Measurements from ENCODE around the gene TIMD4. TPM values are rescaled to one million over a fixed set of nuclear protein-coding genes. Genes with fewer than 3 reads are reported as not detected.
"Not testable (repeated sequence)": the region's sequence is repeated elsewhere in the genome, so short reads cannot be mapped to it uniquely, and the experiment has no call there.

TIMD4 gene
- total and polyA plus RNA-seq, 7 donors = 0.03 to 0.21 (median 0.12) TPM; not detected in 3

DNA sequence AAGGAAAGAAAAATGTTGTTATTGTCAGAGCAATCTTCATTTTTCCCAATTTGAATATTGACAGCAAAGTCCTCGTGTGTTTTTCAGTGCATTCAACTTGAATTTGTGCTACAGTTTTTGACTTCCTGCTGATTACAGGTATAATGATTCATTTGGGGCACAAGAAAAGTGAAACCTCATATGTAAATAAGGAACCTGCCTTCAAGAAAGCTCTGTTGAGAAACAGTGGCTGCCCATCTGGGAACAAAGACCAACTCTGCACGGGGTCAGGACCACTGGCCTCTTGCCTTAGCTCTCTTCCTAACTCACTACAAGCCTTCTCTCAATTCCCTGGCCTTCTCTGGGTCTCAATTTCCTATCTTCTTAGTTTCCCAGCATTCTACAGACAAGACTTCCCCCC, 21.0 kb downstream of the TIMD4 start:
- Histone ChIP-seq H3K27ac (no peak overlapping the region), H3K36me3 (ENCODE audit: insufficient read depth in 1 of 2, low read depth in 1 of 2) (no peaks in the 10 kb centered on the region), H3K9me3 (no peaks in the 10 kb centered on the region), H3K4me1 (no peaks in the 10 kb centered on the region), H3K27me3 (ENCODE audit: insufficient read depth in 3 of 3, low read length in 2 of 3) (no peaks in the 10 kb centered on the region), H3K4me3 (no peak overlapping the region)
- ATAC-seq = no peak
- DNase-seq = no peak
- intact Hi-C loops (cut with DNase I) = no loop called here
- 47 to 57% (median 53%) methylated on average over 2 of the region's 2 CpGs for WGBS, 3 donors
- TF ChIP-seq CTCF (IDR thresholded peaks at IDR 0.05) = no peak

DNA sequence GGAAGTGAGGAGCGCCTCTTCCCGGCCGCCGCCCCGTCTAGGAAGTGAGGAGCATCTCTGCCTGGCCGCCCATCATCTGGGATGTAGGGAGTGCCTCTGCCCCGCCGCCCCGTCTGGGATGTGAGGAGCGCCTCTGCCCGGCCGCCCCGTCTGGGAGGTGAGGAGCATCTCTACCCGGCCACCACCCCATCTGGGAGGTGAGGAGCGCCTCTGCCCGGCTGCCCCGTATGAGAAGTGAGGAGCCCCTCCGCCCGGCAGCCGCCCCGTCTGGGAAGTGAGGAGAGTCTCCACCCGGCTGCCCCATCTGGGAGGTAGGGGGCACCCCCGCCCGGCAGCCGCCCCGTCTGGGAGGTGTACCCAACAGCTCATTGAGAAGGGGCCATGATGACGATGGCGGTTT, 22.6 kb downstream of the TIMD4 start:
- H3K27me3 ChIP-seq (ENCODE audit: insufficient read depth in 3 of 3, low read length in 2 of 3); H3K4me1 ChIP-seq; H3K4me3 ChIP-seq; intact Hi-C loops (cut with DNase I); H3K9me3 ChIP-seq; H3K36me3 ChIP-seq (ENCODE audit: insufficient read depth in 1 of 2, low read depth in 1 of 2); DNase-seq; ATAC-seq; H3K27ac ChIP-seq: not testable (repeated sequence)
- WGBS, 3 donors = 97 to 98% (median 97%) methylated on average over 20 to 28 of the region's 28 CpGs

GRCh38 chr5:156936972-156937371, 26.1 kb downstream of the TIMD4 start:
- ATAC-seq = no peak
- intact Hi-C loops (cut with DNase I) = loop anchor here in 1 of 2 donors (10.0 kb wide), 1 partner anchor 252 kb away; no protein-coding TSS in a partner anchor
- Histone ChIP-seq H3K4me3 (no peak overlapping the region), H3K27me3 (ENCODE audit: insufficient read depth in 3 of 3, low read length in 2 of 3) (no peaks in the 10 kb centered on the region), H3K9me3 (no peaks in the 10 kb centered on the region), H3K27ac (no peak overlapping the region), H3K36me3 (ENCODE audit: insufficient read depth in 1 of 2, low read depth in 1 of 2) (no peaks in the 10 kb centered on the region), H3K4me1 (no peaks in the 10 kb centered on the region)
- TF ChIP-seq CTCF (IDR thresholded peaks at IDR 0.05) = no peak
- WGBS, 3 donors = 68 to 73% (median 73%) methylated on average over 2 of the region's 2 CpGs
- DNase-seq = no peak

GRCh38 chr5:156934450-156935211, 28.4 kb downstream of the TIMD4 start:
- no peak for ATAC-seq
- peak; percentile 44 for TF ChIP-seq CTCF (IDR thresholded peaks at IDR 0.05)
- Histone ChIP-seq H3K4me3 (no peak overlapping the region), H3K36me3 (ENCODE audit: insufficient read depth in 1 of 2, low read depth in 1 of 2) (no peaks in the 10 kb centered on the region), H3K9me3 (no peaks in the 10 kb centered on the region), H3K27ac (no peak overlapping the region), H3K27me3 (ENCODE audit: insufficient read depth in 3 of 3, low read length in 2 of 3) (no peaks in the 10 kb centered on the region), H3K4me1 (no peaks in the 10 kb centered on the region)
- 58 to 60% (median 60%) methylated on average over 9 of the region's 9 CpGs for WGBS, 3 donors
- intact Hi-C loops (cut with DNase I) = loop anchor here in 1 of 2 donors (10.0 kb wide), 1 partner anchor 250 kb away; no protein-coding TSS in a partner anchor
- DNase-seq = no peak

DNA sequence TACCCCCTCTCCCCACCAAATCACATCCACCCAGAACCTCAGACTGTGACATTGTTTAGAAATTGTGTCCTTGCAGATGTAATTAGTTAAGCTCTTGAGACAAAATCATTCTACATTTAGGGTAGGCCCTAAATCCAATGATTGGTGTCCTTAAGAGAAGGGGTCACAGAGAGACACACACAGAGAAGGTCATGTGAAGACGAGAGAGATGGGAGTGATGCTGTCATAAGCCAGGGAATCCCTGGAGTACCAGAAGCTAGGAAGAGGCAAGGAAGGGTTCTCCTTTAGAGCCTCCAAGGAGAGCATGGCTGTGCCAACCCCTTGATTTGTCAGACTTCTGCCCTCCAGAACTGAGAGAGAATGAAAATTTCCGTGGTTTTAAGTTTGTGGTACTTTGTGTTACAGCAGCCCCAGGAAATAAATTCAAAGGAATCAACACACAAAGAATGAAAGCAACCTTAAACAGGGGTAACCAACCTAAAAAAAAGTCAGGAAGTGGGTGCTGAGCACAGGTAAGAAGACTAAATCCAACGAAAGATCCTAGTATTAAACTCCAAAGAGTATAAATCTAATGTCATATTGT, 33.6 kb downstream of the TIMD4 start:
- no peaks in the 10 kb centered on the region for H3K9me3 ChIP-seq
- no peak overlapping the region for H3K4me3 ChIP-seq
- DNase-seq (no peak), ATAC-seq (no peak)
- H3K27me3 ChIP-seq (ENCODE audit: insufficient read depth in 3 of 3, low read length in 2 of 3) = peaks cover 0 to 2% (median 0%) of the 10 kb centered on the region in 3 donors
- H3K27ac ChIP-seq = no peak overlapping the region
- no peaks in the 10 kb centered on the region for H3K36me3 ChIP-seq (ENCODE audit: insufficient read depth in 1 of 2, low read depth in 1 of 2)
- intact Hi-C loops (cut with DNase I) = no loop called here
- H3K4me1 ChIP-seq = no peaks in the 10 kb centered on the region
- no peak for TF ChIP-seq CTCF (IDR thresholded peaks at IDR 0.05)
- WGBS, 3 donors = 54 to 65% (median 63%) methylated on average over 3 of the region's 3 CpGs
